CD14-positive monocyte (primary cell): ENCODE results near the gene CCNY. TPM values are rescaled to one million over a fixed set of nuclear protein-coding genes. Genes with fewer than 3 reads are reported as not detected.

Experiments used
- DNase-seq, 3 donors: peaks; one replicate each; pipeline ENCODE4 v3.0.0-alpha.2; 2011 to 2022
- H2AFZ ChIP-seq: 2 replicates; pipeline ENCODE4 v1.6.0; 2012; ENCODE audit warnings: mild to moderate bottlenecking, low read depth, low read length, inconsistent platforms; ENCODE audit not compliant: insufficient read depth, poor library complexity, severe bottlenecking
- H3K27ac ChIP-seq, 2 donors: 1 replicate in 1 of 2; 2 replicates in 1 of 2; pipeline ENCODE4 v1.5.1; 2012 to 2013; ENCODE audit warnings: low read length in 2 of 2, control low read depth in 1 of 2, inconsistent platforms in 1 of 2, low read depth in 1 of 2, mild to moderate bottlenecking in 1 of 2
- H3K27me3 ChIP-seq, 2 donors: one replicate each; pipeline versions ENCODE4 v1.6.0 to v1.6.1; 2011 to 2013; ENCODE audit warnings: low read length in 2 of 2; ENCODE audit not compliant: control insufficient read depth in 2 of 2, insufficient read depth in 2 of 2
- H3K36me3 ChIP-seq, 2 donors: replicated peaks in 1 of 2; 1 replicate in 1 of 2; 2 replicates in 1 of 2; pipeline versions ENCODE4 v1.5.1 to v1.6.1; 2012 to 2013; ENCODE audit warnings: low read length in 2 of 2, control low read depth in 1 of 2, inconsistent platforms in 1 of 2, mild to moderate bottlenecking in 1 of 2; ENCODE audit not compliant: insufficient read depth in 2 of 2, control insufficient read depth in 1 of 2
- H3K4me1 ChIP-seq, 2 donors: 1 replicate in 1 of 2; 2 replicates in 1 of 2; pipeline versions ENCODE4 v1.5.1 to v1.6.1; 2012 to 2013; ENCODE audit warnings: low read length in 2 of 2, control low read depth in 1 of 2, inconsistent platforms in 1 of 2, mild to moderate bottlenecking in 1 of 2, moderate library complexity in 1 of 2; ENCODE audit not compliant: insufficient read depth in 2 of 2, control insufficient read depth in 1 of 2
- H3K4me2 ChIP-seq: replicated peaks from 2 replicates; pipeline ENCODE3; 2012; ENCODE audit warnings: low read length, moderate library complexity, mild to moderate bottlenecking; ENCODE audit not compliant: poor library complexity, severe bottlenecking; ENCODE audit errors: extremely low read depth
- H3K4me3 ChIP-seq, 3 experiments: fragments of 200-600 bp in 1 of 3; sonication (generic) in 1 of 3; replicated peaks in 1 of 3; 1 replicate in 2 of 3; 2 replicates in 1 of 3; pipeline ENCODE4 v1.5.1; 2011 to 2013; ENCODE audit warnings: low read length in 3 of 3, mild to moderate bottlenecking in 3 of 3, control low read depth in 2 of 3, low read depth in 2 of 3, inconsistent platforms in 1 of 3, moderate library complexity in 1 of 3
- H3K79me2 ChIP-seq: 2 replicates; pipeline ENCODE4 v1.6.0; 2012; ENCODE audit warnings: mild to moderate bottlenecking, control low read depth, inconsistent platforms, low read length, moderate library complexity; ENCODE audit not compliant: insufficient read depth
- H3K9ac ChIP-seq: 2 replicates; pipeline ENCODE4 v1.6.0; 2017; ENCODE audit warnings: low read length, mild to moderate bottlenecking; ENCODE audit not compliant: insufficient read depth, poor library complexity, severe bottlenecking
- H3K9me3 ChIP-seq, 2 donors: replicated peaks in 1 of 2; 1 replicate in 1 of 2; 2 replicates in 1 of 2; pipeline versions ENCODE4 v1.5.1 to v1.6.1; 2012 to 2013; ENCODE audit warnings: low read length in 2 of 2, control low read depth in 1 of 2; ENCODE audit not compliant: control insufficient read depth in 1 of 2, insufficient read depth in 1 of 2
- H4K20me1 ChIP-seq: 2 replicates; pipeline ENCODE4 v1.6.0; 2012; ENCODE audit warnings: mild to moderate bottlenecking, low read length, control low read depth, moderate library complexity; ENCODE audit not compliant: insufficient read depth
- H3K27ac Mint-ChIP-seq, 7 donors: one replicate each; pipeline ENCODE4 v1.8.0; 2020; ENCODE audit warnings: mild to moderate bottlenecking in 7 of 7, mixed read lengths in 7 of 7, moderate library complexity in 6 of 7, inconsistent platforms in 2 of 7
- H3K27me3 Mint-ChIP-seq, 3 donors: one replicate each; pipeline ENCODE4 v1.8.0; 2021 to 2022; ENCODE audit warnings: low read depth in 3 of 3, mild to moderate bottlenecking in 3 of 3, mixed read lengths in 3 of 3, moderate library complexity in 3 of 3, inconsistent platforms in 1 of 3
- H3K36me3 Mint-ChIP-seq, 2 donors: one replicate each; pipeline ENCODE4 v1.8.0; 2020; ENCODE audit warnings: mixed read lengths in 2 of 2, inconsistent platforms in 1 of 2, mild to moderate bottlenecking in 1 of 2
- H3K4me1 Mint-ChIP-seq: one replicate; pipeline ENCODE4 v1.8.0; 2020; ENCODE audit warnings: mild to moderate bottlenecking, mixed read lengths
- H3K4me3 Mint-ChIP-seq, 2 donors: one replicate each; pipeline ENCODE4 v1.8.0; 2020; ENCODE audit warnings: mild to moderate bottlenecking in 2 of 2, mixed read lengths in 2 of 2, moderate library complexity in 1 of 2
- H3K9me3 Mint-ChIP-seq, 7 donors: one replicate each; pipeline ENCODE4 v1.8.0; 2020 to 2022; ENCODE audit warnings: mixed read lengths in 7 of 7, mild to moderate bottlenecking in 6 of 7, moderate library complexity in 6 of 7, inconsistent platforms in 2 of 7
- CTCF ChIP-seq: fragments of 200-600 bp; IDR thresholded peaks from one replicate; pipeline ENCODE4 v1.8.0; 2022; ENCODE audit warnings: antibody characterized with exemption, mild to moderate bottlenecking
- WGBS: methylation state at CpG from one replicate; pipeline ENCODE4 v1.1.5; 2013; ENCODE audit warnings: missing lambda C conversion rate; ENCODE audit not compliant: insufficient coverage; 5-methylcytosine and 5-hydroxymethylcytosine counted together
- intact Hi-C, 2 donors: fragments of 100-400 bp; cut with micrococcal nuclease; formaldehyde crosslinking; loops; one replicate each; pipeline versions ENCODE4 v1.15.0 to v1.15.1; 2023
- polyA plus RNA-seq, 3 donors: library from polyadenylated mRNA; depleted of rRNA in 1 of 3; unstranded in 2 of 3; stranded (reverse) in 1 of 3; fragments of 300-500 nt in 2 of 3; fragments of >200 nt in 1 of 3; fragmentation: Illumina TruSeq in 2 of 3; gene quantifications; 1 replicate in 2 of 3; 2 replicates in 1 of 3; pipeline ENCODE4 v1.2.3, GENCODE V29; 2012 to 2021

The CCNY gene
- polyA plus RNA-seq, 3 donors: 39.9 to 116 (median 64.8) TPM

GRCh38 chr10:35505241-35505873 is 169.0 kb downstream of the CCNY start:
- whole genome bisulfite sequencing: no CpG with 5 or more reads among the region's 3 CpGs

GRCh38 chr10:35506741-35507140 is 170.4 kb downstream of the CCNY start:
- DNase-seq: no peak
- Mint-ChIP-seq H3K27ac (peak overlapping the region in 1 of 7 donors; percentile 20), H3K9me3 (no peaks in the 10 kb centered on the region), H3K4me3 (no peak overlapping the region), H3K36me3 (peaks cover 32 to 50% of the 10 kb centered on the region in 2 donors), H3K27me3 (no peaks in the 10 kb centered on the region), H3K4me1 (peaks cover 20% of the 10 kb centered on the region)
- no peak for TF ChIP-seq CTCF
- Histone ChIP-seq H3K27ac (no peak overlapping the region), H3K9ac (no peak overlapping the region), H3K9me3 (no peaks in the 10 kb centered on the region), H4K20me1 (peaks cover 99% of the 10 kb centered on the region), H3K4me2 (no peak overlapping the region), H3K4me3 (no peak overlapping the region), H3K27me3 (no peaks in the 10 kb centered on the region), H3K4me1 (peaks cover 2 to 4% of the 10 kb centered on the region in 2 donors), H2AFZ (no peak overlapping the region), H3K79me2 (peaks cover 35% of the 10 kb centered on the region), H3K36me3 (peaks cover 11 to 46% of the 10 kb centered on the region in 2 donors)
- intact Hi-C loops: no loop called here

More at GRCh38 chr10:35505241-35505873, 169.0 kb downstream of the CCNY start:
- peaks cover 7 to 51% of the 10 kb centered on the region in 2 donors for H3K36me3 ChIP-seq
- DNase-seq: no peak
- H3K9me3 Mint-ChIP-seq: no peaks in the 10 kb centered on the region
- no peak overlapping the region for H3K27ac ChIP-seq
- no peak overlapping the region for H3K9ac ChIP-seq
- no peaks in the 10 kb centered on the region for H3K4me1 ChIP-seq
- H3K27me3 ChIP-seq: no peaks in the 10 kb centered on the region
- no peaks in the 10 kb centered on the region for H3K9me3 ChIP-seq
- peaks cover 38% of the 10 kb centered on the region for H3K79me2 ChIP-seq
- TF ChIP-seq CTCF: no peak
- H3K4me3 Mint-ChIP-seq: no peak overlapping the region
- H3K27ac Mint-ChIP-seq: peak overlapping the region in 1 of 7 donors; percentile 29
- H4K20me1 ChIP-seq: peaks cover 99% of the 10 kb centered on the region
- peaks cover 33 to 47% of the 10 kb centered on the region in 2 donors for H3K36me3 Mint-ChIP-seq
- no peaks in the 10 kb centered on the region for H3K27me3 Mint-ChIP-seq
- H2AFZ ChIP-seq: no peak overlapping the region
- peaks cover 12% of the 10 kb centered on the region for H3K4me1 Mint-ChIP-seq
- intact Hi-C loops: no loop called here
- no peak overlapping the region for H3K4me3 ChIP-seq
- H3K4me2 ChIP-seq: no peak overlapping the region
